HG03432 (cell line): ENCODE measurements around the gene RABL3.
"Not testable (repeated sequence)": the region's sequence is repeated elsewhere in the genome, so short reads cannot be mapped to it uniquely, and the experiment has no call there.

Source experiments
- ATAC-seq: cut with Tn5 transposase; IDR thresholded peaks from one replicate; pipeline ENCODE4 v1.9.1; 2021; ENCODE audit warnings: mild to moderate bottlenecking, moderate library complexity; ENCODE audit not compliant: unreplicated experiment

RABL3 gene

DNA sequence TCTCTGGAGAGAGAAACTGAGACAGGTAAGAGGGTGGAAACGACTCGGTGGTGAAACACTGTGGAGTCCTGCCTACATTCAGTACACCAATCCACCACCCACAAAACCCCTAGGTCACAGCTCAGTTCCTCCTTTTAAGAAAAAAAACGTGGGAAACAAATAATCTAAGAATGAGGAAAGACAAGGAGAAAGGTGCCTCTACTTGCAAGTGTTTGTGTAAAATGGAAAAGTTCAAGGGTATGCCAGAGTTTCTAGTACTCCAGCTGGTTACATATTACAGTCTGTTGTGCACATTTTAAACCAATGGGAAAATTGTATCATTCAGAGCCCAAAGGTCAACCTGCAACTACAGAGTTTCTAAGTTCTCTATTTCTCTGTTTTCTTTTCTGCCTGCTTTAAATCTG lies 92.5 kb downstream of the RABL3 start:
- peak; percentile 43 for ATAC-seq

- no peak for ATAC-seq
These were observed 94.0 kb downstream of the RABL3 start for GRCh38 chr3:120648290-120648689.

DNA sequence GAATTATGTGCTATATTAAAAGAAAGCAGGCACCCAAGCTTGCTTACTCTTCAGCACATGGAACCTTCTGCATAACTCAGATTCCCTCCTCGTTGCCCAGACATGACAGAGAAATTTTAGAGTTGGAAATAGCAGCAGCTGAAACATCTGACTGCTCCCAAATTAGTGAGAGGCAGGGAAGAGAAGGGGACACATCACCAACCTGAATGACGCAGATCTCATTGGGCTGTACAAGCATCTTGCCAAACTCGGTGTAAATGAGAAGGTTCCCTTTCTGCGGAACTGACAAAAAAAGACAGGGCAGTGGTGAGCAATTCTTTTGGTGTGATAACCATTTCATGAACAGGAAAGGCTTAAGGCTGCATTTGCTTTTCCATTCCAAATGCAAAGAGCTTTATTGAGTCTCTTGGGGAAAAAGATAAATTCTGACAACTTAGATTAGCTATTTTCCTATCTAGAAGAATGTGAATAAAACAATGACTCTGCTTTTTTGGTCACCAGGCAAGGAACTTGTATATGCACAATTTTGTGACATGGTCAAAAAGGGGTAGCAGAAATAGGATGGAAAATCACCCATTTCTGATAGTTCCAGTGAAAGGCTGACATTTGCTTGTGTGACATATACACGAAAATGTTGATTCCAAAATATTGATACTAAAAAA lies 95.4 kb downstream of the RABL3 start:
- ATAC-seq: no peak

GRCh38 chr3:120645083-120645845 lies 97.1 kb downstream of the RABL3 start:
- ATAC-seq: no peak

- ATAC-seq: no peak
These were observed 99.9 kb downstream of the RABL3 start for GRCh38 chr3:120642368-120642948.

DNA sequence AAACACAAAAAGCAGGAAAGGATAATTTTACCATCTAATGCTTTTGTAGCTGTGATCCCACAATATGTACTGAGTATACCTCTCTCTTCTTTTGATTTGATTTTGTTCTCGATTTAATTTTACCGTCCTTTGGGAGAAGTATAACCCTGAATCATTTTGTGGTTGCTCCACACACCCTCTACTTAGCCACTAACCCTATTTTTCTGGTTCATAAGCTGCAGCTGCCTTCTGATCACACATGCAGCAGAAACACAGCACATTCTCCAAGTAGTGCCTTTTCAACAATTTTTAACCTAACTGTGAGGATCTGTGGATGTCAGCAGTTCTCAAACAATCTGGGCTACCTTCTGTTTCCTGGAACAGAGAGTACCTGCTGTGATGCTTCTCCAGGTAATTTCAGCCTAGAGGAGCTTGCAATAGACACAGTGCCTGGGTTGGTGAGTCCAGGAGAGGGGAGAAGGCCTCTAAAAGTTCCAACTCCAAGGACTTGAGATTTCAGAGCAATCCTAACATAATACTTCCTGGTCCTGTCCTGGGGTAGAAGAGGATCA lies 100.5 kb downstream of the RABL3 start:
- no peak for ATAC-seq

DNA sequence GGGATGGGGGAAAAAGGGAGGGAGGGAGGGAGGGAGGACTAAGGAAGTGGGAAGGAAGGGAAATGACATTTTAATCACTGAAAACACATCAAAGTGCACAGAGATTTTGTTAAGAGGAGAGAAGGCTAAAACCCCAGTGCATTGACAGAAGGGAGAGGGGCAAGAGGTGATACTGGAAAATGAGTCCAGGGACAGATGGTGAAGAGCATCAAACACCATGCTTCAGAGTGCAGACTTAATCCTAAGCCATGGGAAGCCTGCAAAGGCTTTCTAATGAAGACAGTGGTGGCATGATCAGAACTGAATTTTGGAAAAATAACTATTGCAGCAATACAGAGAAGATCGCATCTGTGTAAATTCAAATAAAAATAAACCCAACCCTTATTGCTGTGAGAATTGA lies 102.1 kb downstream of the RABL3 start:
- ATAC-seq: no peak

GRCh38 chr3:120638820-120639219 lies 103.5 kb downstream of the RABL3 start:
- ATAC-seq: not testable (repeated sequence)

- no peak for ATAC-seq
These were observed 104.3 kb downstream of the RABL3 start for GRCh38 chr3:120637851-120638559.

DNA sequence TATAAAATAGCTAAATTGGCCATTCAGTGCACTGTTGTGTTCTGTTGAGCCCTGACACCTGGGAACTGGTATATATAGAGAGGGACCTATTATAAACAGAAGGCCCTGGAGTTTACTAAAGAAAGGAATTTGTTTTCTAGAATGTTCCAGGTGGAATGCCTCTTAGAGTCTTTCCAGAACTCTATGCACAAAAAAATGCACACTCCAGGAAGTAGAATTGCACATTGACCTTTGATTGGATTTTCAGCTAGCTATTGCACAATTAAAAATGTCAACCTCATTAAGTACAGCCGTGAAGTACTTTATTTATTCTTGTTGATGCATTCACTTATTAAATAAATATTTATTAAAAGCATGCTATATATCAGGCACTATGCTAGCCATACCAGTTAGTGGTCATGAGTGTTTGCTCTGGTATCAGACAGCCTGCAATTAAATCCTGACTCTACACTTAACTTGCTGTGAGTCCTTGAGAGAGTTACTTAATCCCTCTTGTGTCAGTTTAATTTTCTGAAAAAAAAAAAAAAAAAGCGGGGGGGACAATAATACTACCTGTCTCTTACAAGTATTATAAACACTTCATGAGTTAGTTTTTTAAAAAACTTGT lies 105.4 kb downstream of the RABL3 start:
- ATAC-seq: no peak
